ENCODE results near the gene PPM1H. TPM values are rescaled to one million over a fixed set of nuclear protein-coding genes. Genes with fewer than 3 reads are reported as not detected.
A peak's percentile ranks its signal among the peaks of the same experiment; 100 is the strongest.

Gene PPM1H
- total RNA-seq, 2 donors from 2014 or later = 46.4 to 74.4 TPM

DNA sequence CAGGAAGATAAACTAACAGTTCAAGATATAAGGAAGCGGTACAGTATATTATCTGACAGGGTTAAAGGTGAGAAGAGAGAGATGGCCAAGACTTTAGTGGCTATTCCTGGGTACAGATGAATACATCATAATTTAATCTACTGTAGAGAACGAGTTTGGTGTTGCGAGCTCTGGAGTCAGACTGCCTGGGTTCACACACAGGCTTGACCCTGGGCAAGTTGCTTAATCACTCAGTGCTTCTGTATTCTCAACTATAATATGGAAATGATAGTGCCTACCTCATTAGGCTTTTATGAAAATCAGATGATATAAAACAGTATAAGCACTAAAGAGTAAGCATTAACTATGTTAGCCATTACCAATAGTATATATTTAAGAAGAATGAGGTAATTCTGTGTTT, 3.5 kb downstream of the PPM1H start:
- TF ChIP-seq, protein P1, sequence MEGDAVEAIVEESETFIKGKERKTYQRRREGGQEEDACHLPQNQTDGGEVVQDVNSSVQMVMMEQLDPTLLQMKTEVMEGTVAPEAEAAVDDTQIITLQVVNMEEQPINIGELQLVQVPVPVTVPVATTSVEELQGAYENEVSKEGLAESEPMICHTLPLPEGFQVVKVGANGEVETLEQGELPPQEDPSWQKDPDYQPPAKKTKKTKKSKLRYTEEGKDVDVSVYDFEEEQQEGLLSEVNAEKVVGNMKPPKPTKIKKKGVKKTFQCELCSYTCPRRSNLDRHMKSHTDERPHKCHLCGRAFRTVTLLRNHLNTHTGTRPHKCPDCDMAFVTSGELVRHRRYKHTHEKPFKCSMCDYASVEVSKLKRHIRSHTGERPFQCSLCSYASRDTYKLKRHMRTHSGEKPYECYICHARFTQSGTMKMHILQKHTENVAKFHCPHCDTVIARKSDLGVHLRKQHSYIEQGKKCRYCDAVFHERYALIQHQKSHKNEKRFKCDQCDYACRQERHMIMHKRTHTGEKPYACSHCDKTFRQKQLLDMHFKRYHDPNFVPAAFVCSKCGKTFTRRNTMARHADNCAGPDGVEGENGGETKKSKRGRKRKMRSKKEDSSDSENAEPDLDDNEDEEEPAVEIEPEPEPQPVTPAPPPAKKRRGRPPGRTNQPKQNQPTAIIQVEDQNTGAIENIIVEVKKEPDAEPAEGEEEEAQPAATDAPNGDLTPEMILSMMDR (conservative IDR thresholded peaks at IDR 0.05) = no peak
- no peak for DNase-seq
- Mint-ChIP-seq H3K4me3 (peak overlapping the region; percentile 10), H3K9me3 (no peaks in the 10 kb centered on the region), H3K36me3 (ENCODE audit: low read depth) (no peaks in the 10 kb centered on the region), H3K27me3 (ENCODE audit: insufficient read depth) (peaks cover 6% of the 10 kb centered on the region), H3K27ac (no peak overlapping the region), H3K4me1 (peaks cover 52% of the 10 kb centered on the region)
- H3K4me1 ChIP-seq (ENCODE audit: control insufficient read depth, insufficient read depth, low read length) = peaks cover 18% of the 10 kb centered on the region
- no peak overlapping the region for H3K27ac ChIP-seq (ENCODE audit: low read depth, low read length)
- no peaks in the 10 kb centered on the region for H3K9me3 ChIP-seq (ENCODE audit: control insufficient read depth, low read length)
- peak overlapping the region; percentile 8 for H3K4me3 ChIP-seq (ENCODE audit: low read length)
- WGBS, 2 experiments (ENCODE audit: insufficient coverage in 1 of 2, insufficient read length in 1 of 2) = 83% methylated on average over 3 of the region's 3 CpGs; no CpG with 5 or more reads in 1 of the 2 experiments
- H3K27me3 ChIP-seq (ENCODE audit: control insufficient read depth, insufficient read depth, low read length, poor library complexity, severe bottlenecking) = peaks cover 12% of the 10 kb centered on the region
- H3K36me3 ChIP-seq (ENCODE audit: control insufficient read depth, insufficient read depth, low read length) = no peaks in the 10 kb centered on the region
- H3K9ac ChIP-seq (ENCODE audit: extremely low read depth, low read length, poor library complexity, severe bottlenecking) = no peak overlapping the region

DNA sequence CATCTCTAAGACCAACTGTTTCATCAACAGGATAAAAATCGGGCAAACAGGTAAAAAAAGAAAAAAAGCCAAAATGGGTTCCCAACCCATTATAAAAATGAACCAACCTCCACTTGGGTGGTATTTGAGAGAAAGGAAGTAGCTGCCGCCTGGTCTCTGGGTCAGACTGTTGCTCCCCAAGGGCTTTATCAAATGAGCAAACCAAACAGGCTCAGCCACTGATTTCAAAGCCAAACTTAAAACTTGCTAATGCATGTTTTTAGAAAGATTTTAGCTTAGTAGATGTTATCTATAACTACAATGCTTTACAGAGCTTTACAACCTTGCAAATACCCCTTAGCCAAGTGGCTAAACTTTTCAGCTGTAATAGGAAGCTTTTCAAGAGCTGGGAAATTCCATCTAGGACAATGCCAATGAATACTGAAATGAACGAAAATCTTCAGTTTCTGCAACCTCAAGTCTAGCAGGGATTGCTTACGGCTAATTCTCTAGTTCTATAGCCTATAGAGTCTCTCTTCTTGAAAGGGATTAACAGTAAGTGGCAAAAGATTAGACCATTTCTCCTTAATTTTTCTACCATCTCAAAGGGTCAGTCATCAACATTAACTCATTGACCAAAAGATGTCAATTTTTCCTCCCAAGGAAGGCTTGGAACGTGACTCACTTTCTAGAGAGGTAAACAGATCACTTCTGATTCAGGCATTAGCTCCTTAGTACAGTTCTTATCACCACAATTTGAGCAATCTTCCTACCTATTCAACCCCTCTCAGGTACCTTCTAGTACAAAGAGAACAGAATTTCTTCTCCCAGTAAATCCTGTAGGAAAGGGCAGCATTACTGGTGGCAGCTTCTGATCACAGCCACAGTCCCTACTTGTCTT, 4.2 kb downstream of the PPM1H start:
- no peaks in the 10 kb centered on the region for H3K36me3 ChIP-seq (ENCODE audit: control insufficient read depth, insufficient read depth, low read length)
- Mint-ChIP-seq H3K4me1 (peaks cover 49% of the 10 kb centered on the region), H3K36me3 (ENCODE audit: low read depth) (no peaks in the 10 kb centered on the region), H3K4me3 (peak overlapping the region; percentile 19), H3K27ac (peak overlapping the region; percentile 22), H3K9me3 (no peaks in the 10 kb centered on the region), H3K27me3 (ENCODE audit: insufficient read depth) (peaks cover 6% of the 10 kb centered on the region)
- H3K27ac ChIP-seq (ENCODE audit: low read depth, low read length) = no peak overlapping the region
- WGBS, 2 experiments (ENCODE audit: insufficient coverage in 1 of 2, insufficient read length in 1 of 2) = 28 to 52% methylated on average over 2 to 5 of the region's 5 CpGs
- no peak for DNase-seq
- peaks cover 12% of the 10 kb centered on the region for H3K27me3 ChIP-seq (ENCODE audit: control insufficient read depth, insufficient read depth, low read length, poor library complexity, severe bottlenecking)
- H3K9ac ChIP-seq (ENCODE audit: extremely low read depth, low read length, poor library complexity, severe bottlenecking) = no peak overlapping the region
- peaks cover 18% of the 10 kb centered on the region for H3K4me1 ChIP-seq (ENCODE audit: control insufficient read depth, insufficient read depth, low read length)
- no peaks in the 10 kb centered on the region for H3K9me3 ChIP-seq (ENCODE audit: control insufficient read depth, low read length)
- peak overlapping the region; percentile 8 for H3K4me3 ChIP-seq (ENCODE audit: low read length)
- TF ChIP-seq, protein P1 (conservative IDR thresholded peaks at IDR 0.05) = no peak

DNA sequence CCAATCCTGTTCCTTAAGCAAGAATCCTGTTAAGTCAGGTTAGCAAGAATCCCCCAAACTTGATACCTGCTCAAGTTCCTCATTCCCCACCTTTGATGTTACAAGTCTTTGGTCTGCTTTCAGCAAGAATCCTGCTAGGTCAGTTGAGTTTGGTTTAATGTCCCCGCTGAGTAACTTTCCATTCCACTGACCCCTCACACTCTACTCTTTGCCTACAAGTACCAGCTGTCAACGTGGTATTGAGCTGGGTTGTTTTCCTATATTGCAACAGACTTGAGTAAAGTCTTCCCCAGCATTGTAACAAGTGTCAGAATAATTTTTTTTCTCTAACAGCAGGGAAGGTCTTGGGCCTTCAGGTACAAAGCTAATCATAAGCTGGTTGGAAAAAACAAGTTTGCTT, 6.3 kb downstream of the PPM1H start:
- Histone ChIP-seq H3K27me3 (ENCODE audit: control insufficient read depth, insufficient read depth, low read length, poor library complexity, severe bottlenecking) (peaks cover 8% of the 10 kb centered on the region), H3K4me3 (ENCODE audit: low read length) (no peak overlapping the region), H3K4me1 (ENCODE audit: control insufficient read depth, insufficient read depth, low read length) (peaks cover 18% of the 10 kb centered on the region), H3K27ac (ENCODE audit: low read depth, low read length) (no peak overlapping the region), H3K36me3 (ENCODE audit: control insufficient read depth, insufficient read depth, low read length) (no peaks in the 10 kb centered on the region), H3K9ac (ENCODE audit: extremely low read depth, low read length, poor library complexity, severe bottlenecking) (no peak overlapping the region), H3K9me3 (ENCODE audit: control insufficient read depth, low read length) (no peaks in the 10 kb centered on the region)
- no peak overlapping the region for H3K4me3 Mint-ChIP-seq
- H3K27ac Mint-ChIP-seq = no peak overlapping the region
- DNase-seq = no peak
- TF ChIP-seq, protein P1 (conservative IDR thresholded peaks at IDR 0.05) = no peak
- H3K36me3 Mint-ChIP-seq (ENCODE audit: low read depth) = peaks cover 3% of the 10 kb centered on the region
- H3K9me3 Mint-ChIP-seq = no peaks in the 10 kb centered on the region
- H3K4me1 Mint-ChIP-seq = peaks cover 42% of the 10 kb centered on the region
- 62 to 63% methylated on average over 2 of the region's 2 CpGs for WGBS, 2 experiments (ENCODE audit: insufficient coverage in 1 of 2, insufficient read length in 1 of 2)
- H3K27me3 Mint-ChIP-seq (ENCODE audit: insufficient read depth) = peaks cover 4% of the 10 kb centered on the region

Data from endodermal cell (in vitro differentiated cells).